SU-DHL-6 (cell line): ENCODE data around the gene REXO1.

ENCODE experiments used
- EZH2phosphoT487 ChIP-seq: fragments of 200-600 bp; sonication (generic), shearing (Covaris generic); conservative IDR thresholded peaks from 2 replicates; pipeline ENCODE4 v1.6.1; 2018; ENCODE audit warnings: mild to moderate bottlenecking, antibody characterized with exemption, low read length, moderate library complexity, mixed read lengths
- TF ChIP-seq, protein P1 (sequence below): fragments of 200-600 bp; sonication (generic); IDR thresholded peaks from one replicate; pipeline ENCODE4 v1.5.1; 2017; ENCODE audit warnings: antibody characterized with exemption, mild to moderate bottlenecking, low read length, moderate library complexity; ENCODE audit not compliant: insufficient read depth, poor library complexity, severe bottlenecking

DNA sequence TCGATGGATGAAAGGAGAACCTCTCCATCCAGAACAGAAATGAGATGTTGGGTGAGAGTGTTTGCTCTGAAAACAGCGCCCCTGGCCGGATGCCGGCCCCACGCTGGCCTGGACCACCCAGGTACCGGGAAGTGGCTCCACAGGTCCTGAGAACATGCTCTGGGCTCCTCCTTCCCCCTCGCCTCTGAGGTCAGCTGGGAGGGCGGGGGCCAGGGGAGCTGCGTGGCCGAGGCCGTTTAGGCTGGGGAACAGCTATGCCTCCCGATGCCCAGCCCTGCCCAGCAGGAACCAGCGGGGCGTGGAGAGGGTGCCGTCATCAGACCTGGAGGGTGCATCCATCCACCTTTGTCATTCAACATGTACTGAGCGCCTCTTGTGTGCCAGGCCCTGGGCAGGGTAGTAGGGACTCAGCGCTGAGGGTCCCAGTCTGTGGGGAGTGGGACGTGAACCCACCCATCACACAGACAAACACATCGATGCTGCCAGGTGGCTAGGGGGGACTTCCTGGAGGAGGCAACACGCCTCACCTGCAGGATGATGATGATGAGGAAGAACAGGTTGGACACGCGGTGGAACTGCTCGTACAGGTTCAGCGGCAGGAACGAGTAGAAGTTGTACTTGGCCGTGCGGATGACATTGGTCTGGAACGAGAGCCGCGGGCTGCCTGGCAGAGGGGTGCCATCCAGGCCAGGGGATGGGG lies 40.4 kb downstream of the REXO1 start:
- no peak for TF ChIP-seq EZH2phosphoT487
- TF ChIP-seq, protein P1, sequence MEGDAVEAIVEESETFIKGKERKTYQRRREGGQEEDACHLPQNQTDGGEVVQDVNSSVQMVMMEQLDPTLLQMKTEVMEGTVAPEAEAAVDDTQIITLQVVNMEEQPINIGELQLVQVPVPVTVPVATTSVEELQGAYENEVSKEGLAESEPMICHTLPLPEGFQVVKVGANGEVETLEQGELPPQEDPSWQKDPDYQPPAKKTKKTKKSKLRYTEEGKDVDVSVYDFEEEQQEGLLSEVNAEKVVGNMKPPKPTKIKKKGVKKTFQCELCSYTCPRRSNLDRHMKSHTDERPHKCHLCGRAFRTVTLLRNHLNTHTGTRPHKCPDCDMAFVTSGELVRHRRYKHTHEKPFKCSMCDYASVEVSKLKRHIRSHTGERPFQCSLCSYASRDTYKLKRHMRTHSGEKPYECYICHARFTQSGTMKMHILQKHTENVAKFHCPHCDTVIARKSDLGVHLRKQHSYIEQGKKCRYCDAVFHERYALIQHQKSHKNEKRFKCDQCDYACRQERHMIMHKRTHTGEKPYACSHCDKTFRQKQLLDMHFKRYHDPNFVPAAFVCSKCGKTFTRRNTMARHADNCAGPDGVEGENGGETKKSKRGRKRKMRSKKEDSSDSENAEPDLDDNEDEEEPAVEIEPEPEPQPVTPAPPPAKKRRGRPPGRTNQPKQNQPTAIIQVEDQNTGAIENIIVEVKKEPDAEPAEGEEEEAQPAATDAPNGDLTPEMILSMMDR: no peak
